WERI-Rb-1 (cell line): ENCODE results near the gene ZMYND8.

Experiments used
- DNase-seq: peaks from one replicate; pipeline ENCODE4 v3.0.0-alpha.2; 2020
- H3K27ac ChIP-seq: fragments of 250-450 bp; sonication (Bioruptor Pico); 2 replicates; pipeline ENCODE4 v1.5.1; 2020; ENCODE audit warnings: mild to moderate bottlenecking, moderate library complexity
- H3K27me3 ChIP-seq: fragments of 250-450 bp; sonication (Bioruptor Pico); 2 replicates; pipeline ENCODE4 v1.5.1; 2021; ENCODE audit warnings: mild to moderate bottlenecking, low read depth, moderate library complexity; ENCODE audit not compliant: insufficient read depth, severe bottlenecking
- H3K36me3 ChIP-seq: fragments of 250-450 bp; sonication (Bioruptor Pico); 2 replicates; pipeline ENCODE4 v1.5.1; 2020; ENCODE audit warnings: mild to moderate bottlenecking, moderate library complexity
- H3K4me3 ChIP-seq: 2 replicates; pipeline ENCODE4 v1.5.1; 2011; ENCODE audit warnings: low read depth, mild to moderate bottlenecking, control low read depth, low read length
- H3K9me3 ChIP-seq: fragments of 250-450 bp; sonication (Bioruptor Pico); 2 replicates; pipeline ENCODE4 v1.5.1; 2021; ENCODE audit warnings: mild to moderate bottlenecking, moderate library complexity; ENCODE audit not compliant: severe bottlenecking
- CTCF ChIP-seq: IDR thresholded peaks from 2 replicates; pipeline ENCODE4 v1.5.1; 2011; ENCODE audit warnings: low read depth, mild to moderate bottlenecking, control low read depth, inconsistent platforms, low read length

ZMYND8 gene

GRCh38 chr20:47251154-47252020, 105.1 kb downstream of the ZMYND8 start:
- no peaks in the 10 kb centered on the region for H3K9me3 ChIP-seq
- no peak for DNase-seq
- H3K4me3 ChIP-seq, result no peak overlapping the region
- H3K27me3 ChIP-seq, result no peaks in the 10 kb centered on the region
- no peak overlapping the region for H3K27ac ChIP-seq
- peaks cover 58% of the 10 kb centered on the region for H3K36me3 ChIP-seq
- no peak for TF ChIP-seq CTCF

- H3K36me3 ChIP-seq, result peaks cover 60% of the 10 kb centered on the region
- no peak overlapping the region for H3K4me3 ChIP-seq
- no peak for DNase-seq
- H3K9me3 ChIP-seq, result no peaks in the 10 kb centered on the region
- no peak overlapping the region for H3K27ac ChIP-seq
- no peak for TF ChIP-seq CTCF
- H3K27me3 ChIP-seq, result no peaks in the 10 kb centered on the region
Measured at GRCh38 chr20:47250360-47250759, 106.1 kb downstream of the ZMYND8 start.

GRCh38 chr20:47249913-47250312, 106.6 kb downstream of the ZMYND8 start:
- TF ChIP-seq CTCF, result no peak

DNA sequence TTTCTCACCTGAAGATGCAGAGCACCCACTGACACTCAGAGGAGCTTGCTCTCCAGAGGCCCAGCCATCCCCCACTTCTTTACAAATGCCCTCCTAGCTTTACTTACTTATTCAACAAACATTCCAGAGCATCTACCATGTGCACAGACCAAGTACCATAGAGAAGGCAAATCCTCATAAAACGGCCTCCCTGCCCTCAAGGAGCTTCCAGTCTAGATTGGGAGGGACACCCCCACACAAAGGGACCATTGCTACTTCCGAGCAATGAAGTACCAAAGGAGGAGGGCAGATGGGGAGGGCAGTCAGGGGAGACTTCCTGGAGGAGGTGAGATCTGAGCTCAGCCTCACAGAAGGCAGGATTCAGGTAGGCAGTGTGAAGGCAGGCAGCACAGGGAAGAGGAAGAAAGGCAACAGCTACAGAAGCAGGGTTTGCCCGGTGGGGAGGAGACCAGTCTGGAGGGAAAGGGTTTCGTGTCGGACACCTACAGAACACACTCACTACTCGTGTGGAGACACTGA, 108.0 kb downstream of the ZMYND8 start:
- H3K36me3 ChIP-seq, result peaks cover 55% of the 10 kb centered on the region
- H3K9me3 ChIP-seq, result no peaks in the 10 kb centered on the region
- no peak for DNase-seq
- H3K27me3 ChIP-seq, result no peaks in the 10 kb centered on the region
- no peak overlapping the region for H3K27ac ChIP-seq
- H3K4me3 ChIP-seq, result no peak overlapping the region
- TF ChIP-seq CTCF, result no peak

More at GRCh38 chr20:47249913-47250312, 106.6 kb downstream of the ZMYND8 start:
- H3K27ac ChIP-seq, result no peak overlapping the region
- peaks cover 62% of the 10 kb centered on the region for H3K36me3 ChIP-seq
- no peak for DNase-seq
- no peaks in the 10 kb centered on the region for H3K27me3 ChIP-seq
- H3K9me3 ChIP-seq, result no peaks in the 10 kb centered on the region
- H3K4me3 ChIP-seq, result no peak overlapping the region

DNA sequence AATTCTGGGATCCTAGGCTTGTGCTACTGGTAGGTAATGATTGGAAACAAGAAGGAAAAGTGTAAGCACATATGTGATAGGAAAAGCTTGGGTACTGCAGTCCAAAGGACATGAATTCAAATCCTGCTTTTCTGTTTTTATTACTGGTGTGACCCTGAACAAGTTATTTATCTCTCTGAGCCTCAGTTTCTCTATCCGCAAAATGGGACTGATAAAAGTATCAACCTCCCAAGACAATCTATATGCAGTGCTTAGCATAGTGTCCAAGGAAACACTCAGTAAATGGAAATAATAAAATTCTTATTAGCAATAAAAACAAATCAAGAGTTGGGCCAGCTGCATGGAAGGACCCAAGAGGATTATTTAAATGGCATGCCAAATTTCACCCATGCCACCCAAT, 108.5 kb downstream of the ZMYND8 start:
- peaks cover 56% of the 10 kb centered on the region for H3K36me3 ChIP-seq

More for the DNA sequence above, 108.5 kb downstream of the ZMYND8 start:
- no peaks in the 10 kb centered on the region for H3K27me3 ChIP-seq
- no peak overlapping the region for H3K27ac ChIP-seq
- H3K4me3 ChIP-seq, result no peak overlapping the region
- DNase-seq, result no peak
- no peaks in the 10 kb centered on the region for H3K9me3 ChIP-seq
- TF ChIP-seq CTCF, result no peak
